Endodermal cell (in vitro differentiated cells): ENCODE results near the gene CCDC3. TPM values are rescaled to one million over a fixed set of nuclear protein-coding genes. Genes with fewer than 3 reads are reported as not detected.

ENCODE experiments used
- DNase-seq: peaks from one replicate; pipeline ENCODE4 v3.0.0-alpha.2; 2017
- H3K27ac ChIP-seq: 2 replicates; pipeline ENCODE4 v1.5.1; 2013; ENCODE audit warnings: mild to moderate bottlenecking, low read depth, low read length, moderate library complexity
- H3K27me3 ChIP-seq: 2 replicates; pipeline ENCODE4 v1.6.1; 2013; ENCODE audit warnings: mild to moderate bottlenecking, low read length, moderate library complexity; ENCODE audit not compliant: insufficient read depth, control insufficient read depth, poor library complexity, severe bottlenecking
- H3K36me3 ChIP-seq: 2 replicates; pipeline ENCODE4 v1.7.0; 2013; ENCODE audit warnings: mild to moderate bottlenecking, low read length, moderate library complexity; ENCODE audit not compliant: control insufficient read depth, insufficient read depth
- H3K4me1 ChIP-seq: one replicate; pipeline ENCODE4 v1.7.0; 2013; ENCODE audit warnings: low read length; ENCODE audit not compliant: control insufficient read depth, insufficient read depth
- H3K4me3 ChIP-seq: 2 replicates; pipeline ENCODE4 v1.5.1; 2013; ENCODE audit warnings: mild to moderate bottlenecking, low read length, moderate library complexity
- H3K9ac ChIP-seq: 2 replicates; pipeline ENCODE4 v1.6.1; 2013; ENCODE audit warnings: mild to moderate bottlenecking, low read length, moderate library complexity; ENCODE audit not compliant: poor library complexity, severe bottlenecking; ENCODE audit errors: extremely low read depth
- H3K9me3 ChIP-seq: 2 replicates; pipeline ENCODE4 v1.6.1; 2013; ENCODE audit warnings: mild to moderate bottlenecking, low read length, moderate library complexity; ENCODE audit not compliant: control insufficient read depth
- H3K27ac Mint-ChIP-seq: 2 replicates; pipeline ENCODE4 v1.8.0; 2020; ENCODE audit warnings: mixed read lengths
- H3K27me3 Mint-ChIP-seq: 2 replicates; pipeline ENCODE4 v1.8.0; 2021; ENCODE audit warnings: mild to moderate bottlenecking, mixed read lengths; ENCODE audit not compliant: insufficient read depth
- H3K36me3 Mint-ChIP-seq: 2 replicates; pipeline ENCODE4 v1.8.0; 2020; ENCODE audit warnings: low read depth, mixed read lengths
- H3K4me1 Mint-ChIP-seq: 2 replicates; pipeline ENCODE4 v1.8.0; 2020; ENCODE audit warnings: mixed read lengths
- H3K4me3 Mint-ChIP-seq: 2 replicates; pipeline ENCODE4 v1.8.0; 2020; ENCODE audit warnings: mild to moderate bottlenecking, moderate library complexity, mixed read lengths
- H3K9me3 Mint-ChIP-seq: 2 replicates; pipeline ENCODE4 v1.8.0; 2020; ENCODE audit warnings: mild to moderate bottlenecking, mixed read lengths
- CTCF ChIP-seq: fragments of 200-600 bp; sonication (generic); conservative IDR thresholded peaks from 2 replicates; pipeline ENCODE4 v1.5.0; 2021; ENCODE audit warnings: antibody characterized with exemption, mild to moderate bottlenecking
- WGBS, 2 experiments: methylation state at CpG; one replicate each; pipeline versions ENCODE4 v1.1.5 to v1.1.7; 2013; ENCODE audit warnings: missing lambda C conversion rate in 2 of 2, mixed read lengths in 1 of 2; ENCODE audit not compliant: insufficient coverage in 1 of 2, insufficient read length in 1 of 2; 5-methylcytosine and 5-hydroxymethylcytosine counted together
- total RNA-seq, 2 donors: library from RNA; stranded (reverse); fragmentation: NEBNext Ultra II Directional in 1 of 2; extraction: Animal tissue kit (Norgen Biotek cat#: 25700) in 1 of 2; gene quantifications; 2 replicates in 1 of 2; 3 replicates in 1 of 2; pipeline ENCODE4 v1.2.1, GENCODE V29; 2021

The CCDC3 gene
- total RNA-seq, 2 donors from 2014 or later: 4.6 to 12.3 TPM

- Mint-ChIP-seq H3K27me3 (peaks cover 2% of the 10 kb centered on the region), H3K4me1 (no peaks in the 10 kb centered on the region), H3K36me3 (peaks cover 2% of the 10 kb centered on the region), H3K27ac (no peak overlapping the region), H3K9me3 (no peaks in the 10 kb centered on the region), H3K4me3 (no peak overlapping the region)
- H3K27me3 ChIP-seq: no peaks in the 10 kb centered on the region
- no peak for DNase-seq
- no peak for TF ChIP-seq CTCF
- no peak overlapping the region for H3K27ac ChIP-seq
- H3K4me1 ChIP-seq: no peaks in the 10 kb centered on the region
- H3K9me3 ChIP-seq: no peaks in the 10 kb centered on the region
- H3K9ac ChIP-seq: no peak overlapping the region
- no peak overlapping the region for H3K4me3 ChIP-seq
- 93 to 96% methylated on average over 2 to 3 of the region's 3 CpGs for WGBS, 2 experiments
- no peaks in the 10 kb centered on the region for H3K36me3 ChIP-seq
Measured at GRCh38 chr10:12915637-12916168, 85.8 kb downstream of the CCDC3 start.

- WGBS, 2 experiments: 90 to 100% methylated on average over 1 to 2 of the region's 2 CpGs
- TF ChIP-seq CTCF: no peak
- Histone ChIP-seq H3K27me3 (no peaks in the 10 kb centered on the region), H3K9me3 (no peaks in the 10 kb centered on the region), H3K9ac (no peak overlapping the region), H3K4me3 (no peak overlapping the region), H3K27ac (no peak overlapping the region), H3K4me1 (no peaks in the 10 kb centered on the region), H3K36me3 (no peaks in the 10 kb centered on the region)
- Mint-ChIP-seq H3K9me3 (no peaks in the 10 kb centered on the region), H3K4me3 (no peak overlapping the region), H3K36me3 (peaks cover 2% of the 10 kb centered on the region), H3K27ac (no peak overlapping the region), H3K4me1 (no peaks in the 10 kb centered on the region), H3K27me3 (peaks cover 2% of the 10 kb centered on the region)
- no peak for DNase-seq
Measured at GRCh38 chr10:12914111-12914510, 87.4 kb downstream of the CCDC3 start.

- Mint-ChIP-seq H3K4me3 (no peak overlapping the region), H3K9me3 (no peaks in the 10 kb centered on the region), H3K27ac (no peak overlapping the region), H3K4me1 (no peaks in the 10 kb centered on the region), H3K27me3 (peaks cover 2% of the 10 kb centered on the region), H3K36me3 (peaks cover 2% of the 10 kb centered on the region)
- Histone ChIP-seq H3K4me3 (no peak overlapping the region), H3K27me3 (no peaks in the 10 kb centered on the region), H3K4me1 (no peaks in the 10 kb centered on the region), H3K9me3 (no peaks in the 10 kb centered on the region), H3K9ac (no peak overlapping the region), H3K27ac (no peak overlapping the region), H3K36me3 (no peaks in the 10 kb centered on the region)
- no peak for TF ChIP-seq CTCF
- DNase-seq: no peak
- WGBS, 2 experiments: 88 to 100% methylated on average over 1 to 3 of the region's 3 CpGs
Measured at GRCh38 chr10:12911795-12912194, 89.7 kb downstream of the CCDC3 start.
